Non-pigmented ciliary epithelial cell (primary cell): ENCODE measurements around the gene MRPL58.
"Not testable (repeated sequence)": the region's sequence is repeated elsewhere in the genome, so short reads cannot be mapped to it uniquely, and the experiment has no call there.

ENCODE experiments used
- DNase-seq: peaks from one replicate; pipeline ENCODE4 v3.0.0-alpha.2; 2010; ENCODE audit warnings: low read depth

MRPL58 gene

GRCh38 chr17:75012346-75013091 is at the start of gene MRPL58:
Gene MRPL58 (plus strand): TSS chr17:75012670. CDS start chr17:75012687, 17 bp downstream.
- peak; percentile 31 for DNase-seq

DNA sequence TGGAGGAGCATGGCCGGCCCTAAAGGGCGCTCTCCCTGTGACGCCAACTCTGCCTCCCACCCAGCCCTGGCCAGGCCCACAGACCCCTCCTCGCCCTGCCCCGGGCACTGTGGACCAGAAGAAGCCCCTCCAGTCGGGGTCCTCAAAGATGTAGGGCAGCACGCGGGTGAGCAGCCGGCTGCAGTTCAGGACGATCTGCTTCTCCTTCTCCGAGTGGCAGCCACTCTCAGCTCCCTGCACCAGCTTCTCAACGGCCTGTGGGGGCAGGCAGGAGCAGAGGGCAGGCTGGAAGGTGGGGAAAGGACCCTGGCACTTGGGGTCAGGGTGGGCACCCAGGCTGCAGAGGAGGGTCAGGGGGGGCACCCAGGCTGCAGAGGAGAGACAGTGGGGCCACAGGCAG is 48.8 kb upstream of the MRPL58 start:
- no peak for DNase-seq

DNA sequence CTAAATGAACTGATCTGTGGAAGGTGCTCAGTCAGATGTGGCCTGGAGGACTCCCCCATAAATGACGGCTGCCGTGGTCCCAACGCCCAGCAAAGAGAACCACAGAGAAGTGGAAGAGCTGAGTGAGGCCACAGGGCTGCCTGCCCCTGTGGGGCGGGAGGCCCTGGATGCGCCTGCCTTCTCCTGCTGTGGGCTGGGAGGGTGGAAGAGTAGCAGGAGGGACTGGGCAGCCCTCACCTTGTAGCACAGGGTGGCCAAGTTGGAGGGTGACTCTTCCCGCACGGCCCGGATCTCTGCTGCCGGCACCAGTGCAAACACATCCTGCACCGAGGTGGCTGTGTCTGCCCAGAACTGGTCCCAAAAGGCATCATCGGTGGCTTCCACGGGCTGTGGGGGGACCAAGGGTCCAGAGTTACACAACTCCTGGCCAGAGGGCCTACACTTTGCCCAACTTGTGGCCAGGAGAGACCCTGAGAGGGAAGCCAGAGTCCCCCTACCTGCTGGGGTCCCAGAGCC is 48.2 kb upstream of the MRPL58 start:
- no peak for DNase-seq

GRCh38 chr17:74964988-74965622 is 47.4 kb upstream of the MRPL58 start:
- no peak for DNase-seq

- no peak for DNase-seq
These were observed 44.1 kb upstream of the MRPL58 start for GRCh38 chr17:74968361-74968780.

- DNase-seq: not testable (repeated sequence)
These were observed 43.0 kb upstream of the MRPL58 start for GRCh38 chr17:74969501-74969900.

DNA sequence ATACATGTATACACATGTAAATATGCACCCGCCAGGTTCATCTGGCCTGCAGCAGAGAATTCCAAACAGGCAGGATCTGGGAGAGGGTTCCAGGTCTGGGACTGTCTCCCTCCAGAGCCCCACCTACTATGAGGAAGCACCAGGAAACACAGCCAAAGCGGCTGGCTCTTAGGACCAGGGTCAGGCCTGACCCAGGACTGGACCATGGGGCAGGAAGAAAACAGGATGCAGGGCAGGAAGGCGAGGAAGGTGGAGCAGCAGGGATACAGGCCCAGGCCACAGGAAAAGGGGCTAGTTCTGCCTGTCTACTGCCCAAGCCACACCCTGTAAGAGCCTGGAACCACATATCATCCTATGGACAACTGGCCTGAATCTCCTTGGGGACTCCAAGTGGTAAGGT is 42.1 kb upstream of the MRPL58 start:
- DNase-seq: no peak

GRCh38 chr17:74971069-74971841 is 41.2 kb upstream of the MRPL58 start:
- no peak for DNase-seq

DNA sequence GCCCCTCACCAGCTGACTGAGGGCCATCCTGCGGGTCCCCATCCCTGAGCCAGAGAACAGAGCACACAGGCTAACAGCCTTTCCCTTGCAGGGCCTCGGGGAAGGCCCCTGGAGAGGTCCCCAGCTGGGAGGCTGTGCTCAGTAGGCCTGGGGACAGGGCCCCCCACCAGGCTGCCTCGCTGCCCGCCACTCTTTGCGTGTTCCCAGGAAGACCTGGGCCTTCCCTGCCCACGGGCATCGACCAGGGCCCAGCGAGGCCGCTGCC is 40.7 kb upstream of the MRPL58 start:
- DNase-seq: no peak

GRCh38 chr17:74972107-74972972 is 40.1 kb upstream of the MRPL58 start, which contains the start of gene HID1:
Gene HID1 (minus strand): TSS chr17:74972759. CDS start chr17:74972656, 103 bp downstream.
- no peak for DNase-seq

DNA sequence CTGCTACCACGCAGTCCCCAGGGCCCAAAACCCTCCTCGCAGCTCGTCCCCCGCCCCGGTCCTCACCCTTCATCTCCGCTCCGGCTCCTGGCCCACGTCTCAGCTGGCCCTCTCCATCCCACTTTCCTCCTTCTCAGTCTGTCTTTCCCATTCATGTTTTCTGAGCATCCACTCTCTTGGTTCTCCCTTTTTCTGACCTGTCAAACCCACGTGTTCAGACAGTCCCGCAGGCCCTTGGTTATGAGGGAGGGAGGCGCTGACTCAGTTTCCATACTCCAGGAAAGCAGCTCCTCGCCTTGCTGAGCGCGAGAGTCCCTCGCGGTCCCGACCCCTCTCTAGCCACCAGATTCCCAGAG is 39.5 kb upstream of the MRPL58 start:
- no peak for DNase-seq

- DNase-seq: no peak
These were observed 36.5 kb upstream of the MRPL58 start for GRCh38 chr17:74975943-74976342.

DNA sequence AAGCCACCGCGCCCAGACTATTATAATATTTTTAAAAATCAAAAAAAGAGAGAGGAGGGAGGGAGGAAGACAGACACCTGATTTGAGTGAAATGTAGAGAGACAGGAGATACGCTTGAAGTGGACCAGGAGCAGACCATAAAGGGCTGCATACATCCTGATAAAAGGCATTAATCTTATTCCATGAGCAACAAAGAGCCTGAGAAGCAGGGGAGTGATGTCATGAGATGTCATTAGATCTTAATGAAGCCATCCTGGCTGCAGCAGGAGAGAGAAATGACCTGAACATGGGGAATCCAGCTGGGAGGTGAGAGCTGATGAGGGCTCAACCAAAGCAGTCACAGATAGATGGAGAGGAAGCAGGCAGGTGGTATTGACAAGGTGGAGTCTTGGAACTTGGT is 34.7 kb upstream of the MRPL58 start:
- no peak for DNase-seq

- no peak for DNase-seq
These were observed 34.2 kb upstream of the MRPL58 start for GRCh38 chr17:74978240-74978639.

GRCh38 chr17:74979408-74980146 is 32.9 kb upstream of the MRPL58 start:
- no peak for DNase-seq

- DNase-seq: no peak
These were observed 31.0 kb upstream of the MRPL58 start for GRCh38 chr17:74981318-74981978.

DNA sequence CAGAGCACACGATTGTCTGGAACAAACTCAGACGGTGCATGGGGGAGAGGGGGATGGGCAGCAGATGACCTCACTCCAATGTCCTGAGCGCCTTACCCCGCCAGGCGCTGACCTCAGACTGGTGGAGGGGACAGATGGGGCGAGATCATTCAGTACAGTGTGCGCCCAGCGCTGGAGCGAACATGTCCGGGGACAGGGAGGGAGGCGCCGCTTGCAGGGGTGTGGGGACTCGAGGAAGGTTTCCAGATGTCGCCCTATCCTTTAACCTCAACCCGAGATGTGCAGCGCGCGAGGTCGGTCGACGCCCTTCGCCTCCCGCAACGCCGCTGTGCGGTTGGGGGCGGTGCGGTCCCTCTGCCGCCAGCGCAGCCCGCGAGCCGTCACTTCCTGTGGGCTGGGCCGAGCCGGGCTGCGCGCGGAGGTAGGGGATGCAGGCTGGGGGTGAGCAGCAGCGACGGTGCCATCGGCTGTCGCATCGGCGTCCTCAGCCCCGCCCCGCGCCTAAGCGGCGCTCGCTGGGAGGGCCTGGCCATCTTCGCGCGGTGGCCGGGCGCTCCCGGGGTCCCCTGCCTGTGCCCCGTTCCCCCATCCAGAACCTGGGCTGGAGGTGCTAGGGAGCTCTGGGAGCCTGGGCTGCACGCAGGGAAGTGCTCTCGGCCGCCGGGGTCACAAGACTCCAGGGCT is 30.3 kb upstream of the MRPL58 start:
- no peak for DNase-seq

DNA sequence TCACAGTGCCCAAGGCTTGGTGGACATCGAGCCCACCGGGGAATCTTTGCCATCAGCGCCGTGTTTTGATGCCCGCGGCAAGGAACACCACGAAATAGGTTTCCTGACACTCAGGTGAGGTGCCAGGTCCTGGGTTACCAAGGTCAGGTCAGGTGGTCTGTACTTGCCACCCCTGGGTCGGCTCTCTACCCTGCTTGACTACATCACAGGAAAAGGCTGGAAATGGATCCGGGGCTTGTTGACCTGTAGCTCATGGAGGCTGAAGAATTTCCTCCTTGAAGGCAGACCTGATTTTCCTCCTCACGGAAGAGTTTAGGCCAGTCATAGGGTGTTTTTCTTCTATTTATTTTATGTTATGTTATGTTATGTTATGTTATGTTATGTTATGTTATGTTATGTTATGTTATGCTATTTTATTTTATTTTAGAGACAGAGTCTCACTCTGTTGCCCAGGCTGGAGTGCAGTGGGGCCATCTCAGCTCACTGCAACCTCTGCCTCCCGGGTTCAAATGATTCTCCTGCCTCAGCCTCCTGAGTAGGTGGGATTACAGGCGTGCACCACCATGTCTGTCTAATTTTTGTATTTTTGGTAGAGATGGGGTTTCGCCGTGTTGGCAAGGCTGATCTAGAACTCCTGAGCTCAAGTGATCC is 29.7 kb upstream of the MRPL58 start:
- not testable (repeated sequence) for DNase-seq

DNA sequence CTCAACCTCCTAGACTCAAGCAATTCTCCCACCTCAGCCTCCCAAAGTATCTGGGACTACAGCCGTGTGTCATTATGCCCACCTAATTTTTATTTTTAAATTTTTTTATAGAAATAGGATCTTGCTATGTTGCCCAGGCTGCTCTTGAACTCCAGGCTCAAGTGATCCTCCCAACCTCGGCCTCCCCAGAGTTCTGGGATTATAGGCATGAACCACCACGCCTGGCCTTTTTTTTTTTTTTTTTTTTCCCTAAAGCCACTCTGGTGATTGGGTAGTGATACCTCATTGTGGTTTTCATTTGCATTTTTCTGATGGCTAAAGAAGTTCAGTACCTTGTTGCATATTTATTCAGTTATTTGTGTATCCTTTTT is 26.3 kb upstream of the MRPL58 start:
- DNase-seq: no peak
